HL-60/S4 treated with phorbol 12-myristate 13-acetate at 8.2 ng/mL for 4 days and 3 days (cell line): ENCODE results near the gene IRF2BP2.

Source experiments
- in situ Hi-C: fragments of 300-500 bp; cut with MboI; formaldehyde crosslinking; loops from 2 replicates; pipeline ENCODE4 v1.15.0; 2022; ENCODE audit warnings: low sequenced_read_pairs

The IRF2BP2 gene

DNA sequence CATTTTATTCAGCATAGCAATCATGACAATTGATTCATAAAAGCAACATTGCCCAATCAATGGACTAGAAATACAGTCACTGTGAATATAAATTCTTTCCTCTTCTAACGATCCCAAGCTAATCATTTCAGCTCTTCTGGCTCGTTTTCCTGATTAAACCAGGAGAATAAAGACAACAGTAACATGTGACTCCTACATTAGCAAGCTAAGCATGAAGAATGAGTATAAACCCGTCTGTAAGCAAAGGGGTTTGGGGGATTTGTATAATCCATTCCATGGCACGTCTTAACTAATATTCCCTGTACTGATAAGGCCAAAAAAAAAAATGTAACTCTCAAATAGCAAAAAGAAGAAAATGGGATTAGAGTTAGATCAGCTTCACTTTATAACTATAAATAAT is 21.6 kb downstream of the IRF2BP2 start:
- in situ Hi-C loops: no loop called here

DNA sequence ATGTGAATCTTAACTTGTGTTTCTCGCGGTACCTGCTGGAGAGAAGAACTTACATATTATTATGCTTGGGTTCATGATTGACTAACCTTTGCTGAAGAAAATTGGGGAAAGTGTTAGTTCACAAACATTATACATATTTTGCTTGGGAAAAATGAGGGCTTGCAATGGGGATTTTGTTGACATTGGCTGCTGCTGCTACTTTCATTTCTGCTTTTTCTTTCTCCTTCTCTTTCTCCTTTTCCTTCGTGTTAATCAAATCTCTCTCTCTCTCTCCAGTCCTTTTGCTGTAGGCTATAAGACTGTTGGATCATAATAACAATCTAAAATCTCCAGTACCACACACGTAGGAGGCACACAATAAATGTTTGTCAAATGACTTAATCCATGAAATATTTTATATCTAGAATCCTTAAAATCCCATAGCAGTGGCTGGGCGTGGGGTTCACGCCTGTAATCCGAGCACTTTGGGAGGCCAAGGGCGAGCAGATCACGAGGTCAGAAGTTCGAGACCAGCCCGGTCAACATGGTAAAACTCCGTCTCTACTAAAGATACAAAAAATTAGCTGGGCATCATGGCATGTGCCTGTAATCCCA is 23.0 kb downstream of the IRF2BP2 start:
- in situ Hi-C loops: no loop called here

- in situ Hi-C loops: no loop called here
Measured at GRCh38 chr1:234586304-234586703, 23.7 kb downstream of the IRF2BP2 start.

DNA sequence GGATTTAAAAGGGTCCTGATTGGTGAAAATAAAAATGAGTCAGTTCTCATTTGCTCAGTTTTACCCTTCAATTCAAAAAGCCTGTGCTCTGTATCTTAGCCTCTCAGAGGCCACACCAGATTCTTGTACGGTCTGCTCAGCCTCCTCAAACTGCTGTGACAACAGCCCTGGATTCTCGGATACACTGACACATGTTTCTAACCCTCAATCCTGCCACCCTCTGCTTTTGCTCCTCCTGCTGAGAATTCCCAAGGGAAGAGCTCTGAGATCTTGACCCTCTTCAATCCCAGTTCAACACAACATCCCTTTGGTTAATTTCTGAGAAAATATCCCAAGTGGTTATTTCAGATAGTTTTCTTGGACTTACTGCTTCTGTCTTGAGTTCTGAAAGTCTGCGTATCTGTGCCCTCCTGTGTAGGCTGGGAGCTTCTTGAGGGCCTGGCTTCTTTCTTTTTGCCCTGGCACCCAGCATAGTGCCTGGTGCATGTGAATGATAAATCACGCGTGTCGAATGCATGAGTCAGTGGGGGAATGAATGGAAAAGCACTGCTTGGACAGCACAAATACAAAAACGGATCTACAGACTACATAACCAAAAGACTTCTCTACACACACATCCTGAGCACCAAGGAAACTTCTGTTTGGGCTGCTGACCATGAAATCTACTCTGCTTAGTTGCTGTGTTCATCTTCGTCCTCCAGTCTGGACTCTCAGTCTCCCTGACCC is 24.5 kb downstream of the IRF2BP2 start:
- in situ Hi-C loops: no loop called here

GRCh38 chr1:234584926-234585325 is 25.1 kb downstream of the IRF2BP2 start:
- in situ Hi-C loops: no loop called here

- in situ Hi-C loops: no loop called here
Measured at GRCh38 chr1:234584420-234584805, 25.6 kb downstream of the IRF2BP2 start.

DNA sequence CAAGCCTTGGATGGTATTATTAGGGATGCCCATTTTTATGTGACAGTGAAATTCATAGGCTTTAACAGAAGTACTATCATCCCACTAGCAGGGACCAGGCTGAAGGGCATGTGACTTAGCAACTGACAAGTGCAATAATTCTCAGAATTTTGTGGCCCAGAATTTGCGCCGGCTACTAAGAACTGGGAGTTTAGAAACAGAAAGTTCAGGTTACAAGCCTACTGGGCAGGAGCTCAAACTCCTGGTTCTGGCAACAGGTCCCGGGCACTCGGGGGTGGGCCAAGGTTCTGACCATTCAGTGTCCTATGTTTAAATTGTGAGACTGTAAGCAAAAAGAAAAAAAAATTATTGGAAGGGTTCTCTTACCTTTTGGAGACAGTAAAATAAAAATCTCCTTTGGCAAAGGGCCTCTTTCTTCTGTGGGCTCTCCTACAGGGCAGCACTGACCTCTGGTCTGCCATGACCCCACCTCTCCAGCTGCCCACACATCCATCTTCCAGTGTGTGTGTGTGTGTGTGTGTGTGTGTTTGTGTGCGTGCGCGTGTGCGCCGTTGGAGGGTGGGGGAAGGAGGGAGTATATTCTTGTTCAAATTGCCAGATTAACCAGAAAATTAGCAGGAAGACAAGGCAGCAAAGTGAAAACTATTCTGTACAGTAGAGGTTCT is 26.1 kb downstream of the IRF2BP2 start:
- in situ Hi-C loops: no loop called here

DNA sequence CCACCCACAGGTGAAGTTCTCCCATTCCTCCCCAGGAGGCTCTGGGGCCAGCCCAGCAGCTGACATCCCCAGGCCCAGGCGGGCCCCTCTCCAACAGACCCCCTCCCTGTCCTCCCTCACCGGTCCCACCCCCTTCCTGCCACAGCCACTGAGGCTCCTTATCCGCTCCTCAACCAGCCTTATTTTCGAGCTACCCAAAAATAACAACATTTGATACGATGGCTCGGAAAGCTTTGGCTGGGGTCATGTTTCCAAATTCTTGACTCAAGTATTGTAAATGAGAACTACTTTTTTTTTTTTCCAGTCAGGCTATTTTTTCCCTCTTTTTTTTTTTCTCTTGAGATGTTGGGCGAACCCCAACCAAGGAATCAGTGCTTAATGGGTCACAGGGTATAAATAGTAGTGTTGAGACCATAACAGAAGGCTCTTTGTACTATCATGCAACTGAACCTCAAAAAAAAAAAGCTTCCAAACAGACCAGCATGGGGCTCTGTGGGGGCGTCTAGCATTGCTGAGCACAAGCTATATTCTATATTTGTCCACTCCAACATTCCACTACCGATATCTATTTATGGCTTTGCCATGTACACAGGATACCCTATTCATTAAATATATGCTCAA is 27.2 kb downstream of the IRF2BP2 start:
- in situ Hi-C loops: no loop called here

DNA sequence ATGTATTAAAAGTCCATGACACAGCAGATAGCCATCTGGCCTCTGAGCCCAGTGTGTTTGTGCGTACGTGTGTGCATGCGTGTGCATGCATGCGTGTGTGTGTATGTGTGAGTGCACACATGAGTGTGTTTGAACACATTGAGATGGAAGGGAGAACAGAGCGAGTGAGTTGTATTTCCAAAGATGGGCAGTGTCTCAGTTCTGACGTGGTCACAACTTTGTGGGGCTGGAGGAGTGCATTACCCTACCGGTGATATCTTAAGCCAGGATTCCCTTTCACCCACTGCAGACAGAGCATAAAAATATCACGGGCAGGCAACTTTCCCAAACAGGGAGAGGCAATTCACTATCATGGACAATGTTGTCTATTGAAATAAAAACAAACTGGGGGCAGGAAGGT is 27.8 kb downstream of the IRF2BP2 start:
- in situ Hi-C loops: no loop called here

DNA sequence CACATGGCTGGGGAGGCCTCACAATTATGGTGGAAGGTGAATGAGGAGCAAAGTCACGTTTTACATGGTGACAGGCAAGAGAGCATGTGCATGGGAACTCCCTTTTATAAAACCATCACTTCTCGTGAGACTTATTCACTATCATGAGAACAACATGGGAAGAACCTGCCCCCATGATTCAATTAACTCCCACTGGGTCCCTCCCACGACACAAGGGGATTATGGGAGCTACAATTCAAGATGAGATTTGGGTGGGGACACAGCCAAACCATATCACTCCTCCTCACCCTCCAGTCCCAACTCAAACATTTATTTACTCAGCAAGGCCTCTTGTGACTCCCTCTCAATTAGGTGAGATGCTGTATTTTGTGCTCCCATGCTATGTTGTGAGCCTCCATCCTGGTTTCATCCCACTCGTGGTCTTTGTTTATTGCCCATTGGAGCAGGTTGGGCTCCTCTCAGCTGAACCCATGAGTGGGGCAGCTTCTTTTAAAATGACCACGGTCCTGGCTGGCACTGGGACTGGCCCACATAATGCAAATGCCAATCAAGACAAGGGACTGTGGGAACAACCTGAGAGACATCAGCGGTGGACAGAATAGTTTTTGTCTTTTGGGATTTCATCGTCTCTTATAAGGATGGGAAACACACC is 28.8 kb downstream of the IRF2BP2 start:
- in situ Hi-C loops: no loop called here

- in situ Hi-C loops: no loop called here
Measured at GRCh38 chr1:234579967-234580366, 30.0 kb downstream of the IRF2BP2 start.

DNA sequence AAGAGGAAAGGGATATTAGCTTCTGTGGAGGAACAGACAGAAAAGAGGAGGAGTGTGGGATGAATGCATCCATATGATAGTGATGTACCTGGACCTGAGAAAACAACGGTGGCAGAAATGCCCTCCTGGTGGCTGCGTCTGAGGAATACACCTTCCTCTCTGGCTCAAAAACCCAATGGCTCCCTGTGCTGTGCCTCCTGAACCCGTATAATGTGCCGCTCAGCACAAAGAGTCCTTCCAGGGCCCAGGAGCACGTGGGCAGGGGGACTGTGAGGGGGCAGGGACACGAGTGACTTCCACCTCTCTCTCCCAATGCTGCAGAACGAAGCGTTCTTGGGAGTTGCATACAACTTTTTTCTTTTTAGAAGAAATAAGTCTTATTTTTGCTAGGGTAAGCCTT is 31.2 kb downstream of the IRF2BP2 start:
- in situ Hi-C loops: no loop called here

- in situ Hi-C loops: no loop called here
Measured at GRCh38 chr1:234578087-234578486, 31.9 kb downstream of the IRF2BP2 start.

GRCh38 chr1:234573711-234574299 is 36.2 kb downstream of the IRF2BP2 start:
- in situ Hi-C loops: no loop called here

- in situ Hi-C loops: no loop called here
Measured at GRCh38 chr1:234572966-234573365, 37.0 kb downstream of the IRF2BP2 start.

DNA sequence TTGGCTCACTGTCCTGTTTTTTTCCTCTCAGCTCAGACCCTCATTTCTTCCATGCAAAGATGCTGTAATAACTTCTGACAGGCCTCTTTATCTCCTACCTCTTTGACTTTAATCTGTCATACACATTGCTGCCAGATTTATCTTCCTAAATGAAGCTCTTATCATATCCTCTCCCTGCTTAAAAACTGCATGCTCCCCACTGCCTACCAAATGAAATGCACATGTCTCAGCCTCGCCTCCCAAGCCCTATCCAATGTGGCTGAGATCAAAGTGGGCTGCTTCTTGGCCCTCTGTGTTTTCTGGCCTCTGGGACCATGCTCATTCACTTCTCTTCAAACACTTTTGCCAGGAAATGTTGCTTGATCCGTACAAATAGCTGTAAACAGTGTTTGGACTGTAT is 38.3 kb downstream of the IRF2BP2 start:
- in situ Hi-C loops: no loop called here

DNA sequence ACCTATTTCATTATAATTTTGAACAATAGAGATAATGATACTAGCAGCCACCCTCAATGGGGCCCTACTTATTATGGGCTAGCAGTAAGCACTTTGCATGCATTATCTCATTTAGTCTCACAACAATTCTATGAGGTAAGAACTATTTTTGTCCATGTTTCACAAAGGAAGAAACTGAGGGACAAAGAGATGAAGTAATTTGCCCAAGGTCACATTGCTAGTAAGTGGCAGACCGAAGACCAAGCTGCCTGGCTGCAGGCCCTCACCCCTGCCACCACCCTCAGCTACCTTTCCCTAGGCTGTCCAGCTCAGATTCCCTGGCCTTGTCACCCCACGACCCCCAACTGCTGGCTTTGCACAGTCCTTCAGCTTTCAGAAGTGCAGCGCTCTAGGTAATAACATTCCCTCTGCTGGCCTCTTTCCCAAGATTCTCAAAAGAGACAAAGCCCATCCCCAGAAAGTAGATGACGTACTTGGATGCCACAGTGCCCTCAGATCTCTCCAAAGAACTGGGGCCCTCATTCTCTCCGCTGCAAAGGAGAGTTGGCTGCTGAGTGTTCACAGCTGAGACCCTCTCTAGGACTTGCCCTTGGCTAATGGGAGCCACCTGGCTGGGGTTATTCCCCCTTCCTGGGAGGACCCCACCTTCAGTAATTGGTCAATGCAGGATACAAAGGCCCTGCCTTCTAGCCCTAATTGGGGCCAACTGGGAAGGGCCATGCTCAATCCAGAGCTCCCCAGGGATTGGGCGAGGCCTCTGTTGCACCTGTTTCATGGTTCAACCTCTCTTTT is 39.5 kb downstream of the IRF2BP2 start:
- in situ Hi-C loops: no loop called here

DNA sequence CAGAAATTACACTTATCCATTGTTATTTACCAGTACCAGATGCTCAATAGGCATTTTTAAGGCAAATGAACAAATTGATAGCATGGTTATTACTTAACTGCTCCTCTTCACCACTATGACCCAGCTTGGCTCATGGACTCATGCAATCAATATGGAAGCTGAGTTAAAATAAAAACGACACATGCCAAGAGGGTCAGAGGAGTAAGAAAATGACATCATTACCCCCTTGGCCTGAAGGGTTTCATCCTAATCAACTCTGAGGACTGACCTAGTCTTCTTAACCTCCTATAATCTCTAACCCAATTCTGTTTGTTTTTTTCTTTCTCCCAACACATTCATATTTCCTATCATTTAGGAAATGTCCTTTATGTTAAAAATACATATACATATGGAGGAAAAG is 41.6 kb downstream of the IRF2BP2 start:
- in situ Hi-C loops: no loop called here

- in situ Hi-C loops: no loop called here
Measured at GRCh38 chr1:234565132-234565531, 44.8 kb downstream of the IRF2BP2 start.
